ENCODE results near the gene CORO2A.

Gene CORO2A

GRCh38 chr9:98190757-98191105 is 1.7 kb downstream of the CORO2A start:
- Histone ChIP-seq H3K4me1 (ENCODE audit: control insufficient read depth, insufficient read depth, low read depth, low read length) (peaks cover 10% of the 10 kb centered on the region), H3K23ac (ENCODE audit: low read length in 2 of 2) (peak overlapping the region in 1 of 2 experiments; percentile 43), H2BK12ac (ENCODE audit: low read length in 2 of 2) (no peak overlapping the region), H2BK15ac (ENCODE audit: low read depth, poor library complexity, severe bottlenecking) (no peak overlapping the region), H3K18ac (ENCODE audit: low read depth in 1 of 2, low read length in 2 of 2) (no peak overlapping the region), H2AK5ac (ENCODE audit: low read length, severe bottlenecking) (no peak overlapping the region), H3K4me2 (ENCODE audit: low read length, poor library complexity, severe bottlenecking) (no peak overlapping the region), H3K9ac (ENCODE audit: low read length) (no peak overlapping the region), H2AFZ (ENCODE audit: low read depth, low read length) (no peak overlapping the region), H3K27ac (ENCODE audit: low read length, poor library complexity, severe bottlenecking) (no peak overlapping the region), H3K27me3 (ENCODE audit: control insufficient read depth in 1 of 2, insufficient read depth in 1 of 2, low read length in 2 of 2) (peaks cover 5 to 27% of the 10 kb centered on the region in 2 experiments), H2BK5ac (ENCODE audit: low read depth, low read length, poor library complexity, severe bottlenecking) (no peak overlapping the region), H4K91ac (ENCODE audit: low read length) (no peak overlapping the region), H3K4me3 (ENCODE audit: insufficient read depth in 1 of 2, low read depth in 1 of 2, low read length in 2 of 2) (no peak overlapping the region), H3K79me1 (replicated peaks; ENCODE audit: low read length, poor library complexity, severe bottlenecking) (no peaks in the 10 kb centered on the region), H3K4ac (ENCODE audit: low read depth in 1 of 2, low read length in 2 of 2) (no peak overlapping the region), H2BK120ac (ENCODE audit: low read depth, low read length) (no peak overlapping the region), H3K14ac (ENCODE audit: low read length in 2 of 2) (no peak overlapping the region), H3K9me3 (ENCODE audit: control insufficient read depth, low read length) (no peaks in the 10 kb centered on the region), H4K8ac (ENCODE audit: low read length) (no peak overlapping the region), H3K36me3 (ENCODE audit: control insufficient read depth in 1 of 2, insufficient read depth in 2 of 2, low read depth in 1 of 2, low read length in 2 of 2) (peaks cover 0 to 3% of the 10 kb centered on the region in 2 experiments)
- 63% methylated on average over 5 of the region's 5 CpGs for WGBS
- no peak for DNase-seq

DNA sequence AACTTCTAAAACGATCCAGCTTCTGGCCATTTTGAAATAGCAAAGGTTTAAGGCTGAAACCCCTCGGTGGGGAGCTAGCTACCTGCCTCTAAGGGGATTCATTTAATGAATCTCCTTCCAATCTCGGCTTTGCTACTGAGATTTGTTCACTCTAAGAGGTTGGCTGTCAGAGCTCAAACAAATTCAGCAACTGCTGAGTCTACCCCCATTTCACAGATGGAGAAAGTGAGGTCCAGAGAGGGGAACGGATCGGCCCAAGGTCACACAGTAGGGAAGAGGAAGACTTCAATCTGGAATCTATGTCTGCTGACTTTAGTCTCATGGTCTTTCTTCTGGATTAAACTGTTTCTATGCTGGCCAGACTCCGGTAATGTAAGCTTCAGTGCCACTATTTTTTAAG is 3.0 kb downstream of the CORO2A start:
- no peak overlapping the region for H4K8ac ChIP-seq (ENCODE audit: low read length)

GRCh38 chr9:98187926-98188325 is 4.5 kb downstream of the CORO2A start:
- peaks cover 11% of the 10 kb centered on the region for H3K4me1 ChIP-seq (ENCODE audit: control insufficient read depth, insufficient read depth, low read depth, low read length)
- peaks cover 5 to 27% of the 10 kb centered on the region in 2 experiments for H3K27me3 ChIP-seq (ENCODE audit: control insufficient read depth in 1 of 2, insufficient read depth in 1 of 2, low read length in 2 of 2)
- no peaks in the 10 kb centered on the region for H3K79me1 ChIP-seq (replicated peaks; ENCODE audit: low read length, poor library complexity, severe bottlenecking)
- H3K18ac ChIP-seq (ENCODE audit: low read depth in 1 of 2, low read length in 2 of 2): no peak overlapping the region
- no peak overlapping the region for H4K91ac ChIP-seq (ENCODE audit: low read length)
- H3K23ac ChIP-seq (ENCODE audit: low read length in 2 of 2): no peak overlapping the region
- no peak overlapping the region for H3K27ac ChIP-seq (ENCODE audit: low read length, poor library complexity, severe bottlenecking)
- H3K36me3 ChIP-seq (ENCODE audit: control insufficient read depth in 1 of 2, insufficient read depth in 2 of 2, low read depth in 1 of 2, low read length in 2 of 2): peaks cover 0 to 3% of the 10 kb centered on the region in 2 experiments
- H2BK12ac ChIP-seq (ENCODE audit: low read length in 2 of 2): no peak overlapping the region
- H2BK120ac ChIP-seq (ENCODE audit: low read depth, low read length): no peak overlapping the region
- H2AK5ac ChIP-seq (ENCODE audit: low read length, severe bottlenecking): no peak overlapping the region
- H2AFZ ChIP-seq (ENCODE audit: low read depth, low read length): no peak overlapping the region
- DNase-seq: no peak
- H3K4ac ChIP-seq (ENCODE audit: low read depth in 1 of 2, low read length in 2 of 2): no peak overlapping the region
- no peak overlapping the region for H3K4me3 ChIP-seq (ENCODE audit: insufficient read depth in 1 of 2, low read depth in 1 of 2, low read length in 2 of 2)
- no peaks in the 10 kb centered on the region for H3K9me3 ChIP-seq (ENCODE audit: control insufficient read depth, low read length)
- H2BK15ac ChIP-seq (ENCODE audit: low read depth, poor library complexity, severe bottlenecking): no peak overlapping the region
- no peak overlapping the region for H3K14ac ChIP-seq (ENCODE audit: low read length in 2 of 2)
- H4K8ac ChIP-seq (ENCODE audit: low read length): no peak overlapping the region
- no peak overlapping the region for H2BK5ac ChIP-seq (ENCODE audit: low read depth, low read length, poor library complexity, severe bottlenecking)
- 93% methylated on average over 5 of the region's 5 CpGs for WGBS
- no peak overlapping the region for H3K4me2 ChIP-seq (ENCODE audit: low read length, poor library complexity, severe bottlenecking)
- H3K9ac ChIP-seq (ENCODE audit: low read length): no peak overlapping the region

More for the DNA sequence above, 3.0 kb downstream of the CORO2A start:
- H3K4me3 ChIP-seq (ENCODE audit: insufficient read depth in 1 of 2, low read depth in 1 of 2, low read length in 2 of 2): no peak overlapping the region
- no peak overlapping the region for H3K23ac ChIP-seq (ENCODE audit: low read length in 2 of 2)
- DNase-seq: no peak
- no peak overlapping the region for H2BK15ac ChIP-seq (ENCODE audit: low read depth, poor library complexity, severe bottlenecking)
- H2AK5ac ChIP-seq (ENCODE audit: low read length, severe bottlenecking): no peak overlapping the region
- no peak overlapping the region for H2AFZ ChIP-seq (ENCODE audit: low read depth, low read length)
- no peak overlapping the region for H2BK12ac ChIP-seq (ENCODE audit: low read length in 2 of 2)
- peaks cover 0 to 3% of the 10 kb centered on the region in 2 experiments for H3K36me3 ChIP-seq (ENCODE audit: control insufficient read depth in 1 of 2, insufficient read depth in 2 of 2, low read depth in 1 of 2, low read length in 2 of 2)
- peaks cover 5 to 27% of the 10 kb centered on the region in 2 experiments for H3K27me3 ChIP-seq (ENCODE audit: control insufficient read depth in 1 of 2, insufficient read depth in 1 of 2, low read length in 2 of 2)
- no peak overlapping the region for H2BK5ac ChIP-seq (ENCODE audit: low read depth, low read length, poor library complexity, severe bottlenecking)
- H2BK120ac ChIP-seq (ENCODE audit: low read depth, low read length): no peak overlapping the region
- H3K27ac ChIP-seq (ENCODE audit: low read length, poor library complexity, severe bottlenecking): no peak overlapping the region
- WGBS: 90% methylated on average over 5 of the region's 6 CpGs
- H4K91ac ChIP-seq (ENCODE audit: low read length): no peak overlapping the region
- H3K9me3 ChIP-seq (ENCODE audit: control insufficient read depth, low read length): no peaks in the 10 kb centered on the region
- H3K14ac ChIP-seq (ENCODE audit: low read length in 2 of 2): no peak overlapping the region
- no peak overlapping the region for H3K18ac ChIP-seq (ENCODE audit: low read depth in 1 of 2, low read length in 2 of 2)
- H3K4ac ChIP-seq (ENCODE audit: low read depth in 1 of 2, low read length in 2 of 2): no peak overlapping the region
- no peak overlapping the region for H3K9ac ChIP-seq (ENCODE audit: low read length)
- H3K79me1 ChIP-seq (replicated peaks; ENCODE audit: low read length, poor library complexity, severe bottlenecking): no peaks in the 10 kb centered on the region
- peaks cover 11% of the 10 kb centered on the region for H3K4me1 ChIP-seq (ENCODE audit: control insufficient read depth, insufficient read depth, low read depth, low read length)
- H3K4me2 ChIP-seq (ENCODE audit: low read length, poor library complexity, severe bottlenecking): no peak overlapping the region

DNA sequence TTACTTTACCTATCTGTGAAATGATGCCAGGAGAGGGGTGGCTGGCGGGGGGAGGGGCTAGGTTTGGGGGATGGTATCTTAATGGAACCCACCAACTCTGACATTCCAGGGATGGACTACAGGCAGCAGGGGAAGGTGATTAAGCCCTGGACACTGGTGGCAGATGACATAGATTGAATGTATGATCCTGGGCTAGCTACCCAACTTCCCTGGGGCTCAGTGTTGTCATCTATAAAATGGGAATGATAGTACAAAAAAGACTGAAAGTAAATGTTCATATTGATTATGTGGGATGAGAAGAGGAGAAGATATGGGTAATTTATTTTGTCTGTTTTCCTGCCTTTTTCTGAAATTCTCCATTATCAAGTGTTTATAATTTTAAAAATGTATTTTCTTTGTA is 6.2 kb downstream of the CORO2A start:
- no peak overlapping the region for H3K27ac ChIP-seq (ENCODE audit: low read length, poor library complexity, severe bottlenecking)
- H2BK120ac ChIP-seq (ENCODE audit: low read depth, low read length): no peak overlapping the region
- no peak overlapping the region for H4K8ac ChIP-seq (ENCODE audit: low read length)
- no peak overlapping the region for H2AFZ ChIP-seq (ENCODE audit: low read depth, low read length)
- no peak overlapping the region for H3K4me2 ChIP-seq (ENCODE audit: low read length, poor library complexity, severe bottlenecking)
- H2BK5ac ChIP-seq (ENCODE audit: low read depth, low read length, poor library complexity, severe bottlenecking): no peak overlapping the region
- no peak for DNase-seq
- H3K9ac ChIP-seq (ENCODE audit: low read length): no peak overlapping the region
- H4K91ac ChIP-seq (ENCODE audit: low read length): no peak overlapping the region
- H3K4ac ChIP-seq (ENCODE audit: low read depth in 1 of 2, low read length in 2 of 2): no peak overlapping the region
- H3K4me3 ChIP-seq (ENCODE audit: insufficient read depth in 1 of 2, low read depth in 1 of 2, low read length in 2 of 2): no peak overlapping the region
- H3K9me3 ChIP-seq (ENCODE audit: control insufficient read depth, low read length): no peaks in the 10 kb centered on the region
- H2BK15ac ChIP-seq (ENCODE audit: low read depth, poor library complexity, severe bottlenecking): no peak overlapping the region
- H3K23ac ChIP-seq (ENCODE audit: low read length in 2 of 2): no peak overlapping the region
- no peak overlapping the region for H2AK5ac ChIP-seq (ENCODE audit: low read length, severe bottlenecking)
- no peak overlapping the region for H3K18ac ChIP-seq (ENCODE audit: low read depth in 1 of 2, low read length in 2 of 2)
- no peak overlapping the region for H3K14ac ChIP-seq (ENCODE audit: low read length in 2 of 2)
- no peak overlapping the region for H2BK12ac ChIP-seq (ENCODE audit: low read length in 2 of 2)
- peaks cover 2% of the 10 kb centered on the region for H3K4me1 ChIP-seq (ENCODE audit: control insufficient read depth, insufficient read depth, low read depth, low read length)
- no peaks in the 10 kb centered on the region for H3K79me1 ChIP-seq (replicated peaks; ENCODE audit: low read length, poor library complexity, severe bottlenecking)
- H3K27me3 ChIP-seq (ENCODE audit: control insufficient read depth in 1 of 2, insufficient read depth in 1 of 2, low read length in 2 of 2): peaks cover 0 to 16% of the 10 kb centered on the region in 2 experiments
- 100% methylated on average over 1 of the region's 1 CpG for WGBS
- no peaks in the 10 kb centered on the region for H3K36me3 ChIP-seq (ENCODE audit: control insufficient read depth in 1 of 2, insufficient read depth in 2 of 2, low read depth in 1 of 2, low read length in 2 of 2)

Measured in mesenchymal stem cell (in vitro differentiated cells and primary cell).